NCI-H345 treated with DMSO at 0.1 percent for 48 hours (cell line): Measurements from ENCODE around the gene UVRAG.
"Not testable (repeated sequence)": the region's sequence is repeated elsewhere in the genome, so short reads cannot be mapped to it uniquely, and the experiment has no call there.

Experiments
- DNase-seq: peaks from one replicate; lab custom pipeline; 2025; ENCODE audit not compliant: unreplicated experiment; lab: John Stamatoyannopoulos, UW

The UVRAG gene

GRCh38 chr11:75836417-75836816, 21.4 kb downstream of the UVRAG start:
- no peak for DNase-seq

- no peak for DNase-seq
These were observed 24.8 kb downstream of the UVRAG start for GRCh38 chr11:75839851-75840250.

- DNase-seq = no peak
These were observed 25.5 kb downstream of the UVRAG start for GRCh38 chr11:75840522-75840921.

DNA sequence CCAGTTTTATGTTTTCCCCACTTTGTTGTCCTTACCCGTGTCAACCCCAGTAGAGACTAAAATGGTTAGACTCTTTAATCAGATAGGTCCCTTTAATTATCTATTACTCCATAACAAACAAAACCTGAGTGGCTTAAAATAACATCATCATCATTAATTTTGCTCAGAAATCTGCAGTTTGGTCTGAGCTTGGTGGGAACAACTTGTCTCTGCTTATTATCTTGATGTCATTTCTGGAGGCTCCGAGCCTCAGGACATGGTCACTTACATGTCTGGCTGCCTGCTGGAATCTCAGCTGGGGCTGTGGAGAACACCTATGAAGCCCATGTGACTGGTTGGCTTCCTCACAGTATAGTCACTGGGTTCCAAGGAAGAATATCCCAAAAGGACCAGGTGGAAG, 26.7 kb downstream of the UVRAG start:
- no peak for DNase-seq

DNA sequence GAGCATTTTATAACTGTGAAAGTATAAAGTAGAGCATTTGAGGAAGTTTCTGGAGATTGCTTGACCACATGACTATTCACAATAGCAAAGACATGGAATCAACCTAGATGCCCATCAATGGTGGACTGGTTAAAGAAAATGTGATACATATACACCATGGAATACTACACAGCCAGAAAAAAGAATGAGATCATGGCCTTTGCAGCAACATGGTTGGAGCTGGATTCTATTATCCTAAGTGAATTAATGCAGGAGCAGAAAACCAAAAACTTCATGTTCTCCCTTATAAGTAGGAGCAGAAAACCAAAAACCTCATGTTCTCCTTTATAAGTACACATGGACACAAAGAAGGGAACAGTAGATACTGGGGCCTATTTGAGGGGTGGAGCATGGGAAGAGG, 30.3 kb downstream of the UVRAG start:
- no peak for DNase-seq

- DNase-seq = no peak
These were observed 34.9 kb downstream of the UVRAG start for GRCh38 chr11:75849894-75850293.

DNA sequence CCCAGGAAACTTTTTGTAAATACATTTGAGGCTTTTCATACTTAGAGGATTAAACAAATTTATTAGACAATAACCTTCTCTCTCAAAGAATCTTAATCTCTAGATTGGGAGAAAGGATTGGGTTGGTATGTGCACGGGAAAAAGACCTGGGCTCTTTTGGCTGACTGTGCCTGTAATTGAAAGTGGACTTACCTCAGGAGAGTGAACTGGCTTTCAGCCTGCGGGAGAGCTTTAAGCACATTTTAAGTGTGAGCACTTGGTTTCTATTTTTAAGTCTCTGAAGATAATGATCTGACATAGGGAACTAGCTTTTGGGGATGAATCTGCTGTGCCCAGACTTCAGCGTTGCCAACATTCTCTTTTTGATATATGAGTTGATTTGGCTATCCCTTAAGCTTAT, 35.8 kb downstream of the UVRAG start:
- DNase-seq = no peak

DNA sequence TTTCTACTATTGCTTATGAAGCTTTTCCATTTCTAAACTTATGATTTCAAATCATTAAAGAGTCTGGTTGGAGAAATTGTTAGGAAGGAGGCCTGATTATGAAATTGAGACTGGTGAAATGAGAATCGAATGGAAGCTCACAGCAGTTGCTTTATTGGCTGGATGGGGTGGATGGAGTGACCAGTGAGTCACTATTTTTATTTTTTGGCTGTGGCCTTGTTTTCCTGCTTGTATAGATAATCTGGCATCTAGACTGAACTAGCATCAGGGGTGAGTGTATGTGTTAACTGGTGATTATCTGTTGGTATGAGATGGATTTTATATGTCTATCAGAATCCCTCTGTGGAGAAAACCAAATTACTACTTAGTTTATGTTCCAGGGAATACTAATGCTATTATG, 36.2 kb downstream of the UVRAG start:
- DNase-seq = no peak

DNA sequence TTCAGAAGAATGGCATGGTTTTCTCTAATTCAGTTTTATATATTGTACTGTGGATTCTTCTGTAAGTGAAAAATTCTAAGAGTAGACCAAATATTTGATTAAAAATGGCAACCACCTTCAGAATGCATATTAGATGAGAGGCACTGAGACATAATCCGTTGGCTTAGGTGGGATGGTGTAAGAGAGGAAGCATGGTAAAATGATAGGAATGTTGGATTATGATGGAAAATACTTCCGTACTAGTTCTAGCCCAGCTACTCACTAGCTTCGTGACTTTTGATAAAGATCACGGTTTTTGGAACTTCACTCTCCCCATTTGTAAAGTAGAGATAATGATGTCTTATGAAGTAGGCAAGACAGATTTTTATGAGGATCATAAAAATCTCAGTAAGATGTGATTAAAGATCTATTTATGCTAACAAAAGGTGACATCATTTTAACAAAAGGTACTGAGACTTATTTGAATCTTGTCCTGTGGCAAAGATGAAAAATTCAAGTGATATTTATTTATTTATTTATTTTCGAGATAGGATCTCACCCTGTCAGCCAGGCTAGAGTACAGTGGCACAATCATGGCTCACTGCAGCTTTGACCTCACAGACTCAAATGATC, 37.5 kb downstream of the UVRAG start:
- DNase-seq = no peak

DNA sequence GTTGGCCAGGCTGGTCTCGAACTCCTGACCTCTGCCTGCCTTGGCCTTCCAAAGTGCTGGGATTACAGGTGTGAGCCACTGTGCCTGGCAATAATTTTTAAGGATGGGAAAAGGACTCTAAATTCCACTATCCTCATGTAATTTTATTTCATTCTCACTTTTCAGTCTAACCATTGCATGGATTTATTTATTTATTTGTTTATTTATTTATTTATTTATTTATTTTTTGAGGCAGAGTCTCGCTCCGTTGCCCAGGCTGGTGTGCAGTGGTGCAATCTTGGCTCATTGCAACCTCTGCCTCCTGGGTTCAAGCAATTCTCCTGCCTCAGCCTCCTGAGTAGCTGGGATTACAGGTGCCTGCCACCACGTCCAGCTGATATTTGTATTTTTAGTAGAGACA, 38.6 kb downstream of the UVRAG start:
- not testable (repeated sequence) for DNase-seq

- DNase-seq = no peak
These were observed 39.0 kb downstream of the UVRAG start for GRCh38 chr11:75853971-75854370.

DNA sequence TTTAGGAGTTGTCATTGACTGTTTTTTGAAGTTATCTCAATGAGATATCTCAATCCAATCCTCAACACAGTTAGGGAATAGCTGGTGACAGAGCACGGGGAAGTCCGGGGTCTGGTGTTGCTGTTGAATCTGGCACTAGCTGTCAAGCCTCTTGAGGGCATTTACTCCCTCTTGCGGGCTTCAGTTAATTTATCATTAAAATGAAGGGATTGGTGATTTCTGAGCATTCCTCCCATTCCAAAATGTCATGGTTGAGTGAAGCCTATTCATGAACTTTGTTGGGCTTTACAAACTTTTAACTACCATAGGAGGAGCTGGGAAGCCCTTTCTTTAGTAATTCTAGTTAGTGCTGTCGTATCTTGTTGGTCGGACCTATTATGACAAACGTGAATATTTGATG, 40.2 kb downstream of the UVRAG start:
- no peak for DNase-seq

GRCh38 chr11:75856912-75857311, 41.9 kb downstream of the UVRAG start:
- DNase-seq = no peak

GRCh38 chr11:75858042-75858441, 43.0 kb downstream of the UVRAG start:
- DNase-seq = no peak

- no peak for DNase-seq
These were observed 43.6 kb downstream of the UVRAG start for GRCh38 chr11:75858613-75859012.

DNA sequence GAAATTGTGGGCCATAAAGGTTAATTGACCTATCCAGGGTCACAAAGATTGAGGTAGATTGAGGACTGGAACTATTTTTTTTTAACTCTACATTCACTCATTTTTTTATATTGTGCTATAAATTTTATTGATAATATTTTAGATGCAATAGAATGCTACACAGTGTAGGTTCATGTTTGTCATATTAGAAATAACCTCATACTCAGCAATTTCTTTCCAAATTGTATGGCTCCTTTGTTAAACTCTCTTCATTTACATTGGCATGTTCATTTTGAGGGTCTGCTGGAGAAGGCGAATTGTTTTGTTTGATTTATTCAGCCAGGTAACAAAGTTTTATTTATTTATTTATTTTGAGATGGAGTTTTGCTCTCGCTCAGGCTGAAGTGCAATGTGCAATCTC, 44.6 kb downstream of the UVRAG start:
- DNase-seq = no peak

DNA sequence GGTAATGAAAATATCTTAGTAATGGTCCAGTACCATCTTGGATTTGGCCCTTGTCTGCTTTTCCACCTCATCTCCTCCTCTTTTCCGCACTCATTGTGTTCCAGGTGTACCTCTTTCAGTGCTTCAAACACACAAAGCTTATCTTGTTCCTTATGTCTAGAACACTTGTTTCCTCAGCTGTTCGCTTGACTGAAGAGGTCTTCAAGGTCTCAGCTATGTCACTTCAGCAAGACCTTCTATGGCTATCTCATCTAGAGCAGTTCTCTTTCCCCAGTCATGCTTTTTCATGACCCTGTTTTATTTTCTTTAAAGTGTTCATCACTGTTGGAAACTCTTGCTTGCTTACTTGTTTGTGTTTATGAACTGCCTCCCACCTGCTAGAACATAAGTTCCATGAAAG, 47.4 kb downstream of the UVRAG start:
- DNase-seq = no peak

GRCh38 chr11:75867778-75868374, 52.9 kb downstream of the UVRAG start:
- peak; percentile 44 for DNase-seq

DNA sequence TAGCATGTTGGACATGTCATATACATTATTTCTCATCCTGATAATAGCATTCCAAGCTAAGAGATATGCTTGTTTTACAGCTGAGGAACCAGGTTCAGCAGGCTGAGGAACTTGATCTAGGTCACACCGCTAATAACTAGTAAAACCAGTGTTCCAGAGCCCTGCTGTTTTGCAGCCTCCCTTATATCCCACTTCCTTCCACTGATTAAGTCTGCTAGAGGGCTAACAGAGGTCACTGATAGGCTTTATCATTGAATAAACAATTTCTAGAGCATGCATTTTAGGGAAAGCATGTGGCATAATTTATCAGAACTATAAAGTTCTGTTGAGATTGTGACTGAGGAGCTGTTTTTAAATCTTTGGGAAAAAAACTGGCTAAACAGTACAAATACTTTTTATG, 54.0 kb downstream of the UVRAG start:
- no peak for DNase-seq

DNA sequence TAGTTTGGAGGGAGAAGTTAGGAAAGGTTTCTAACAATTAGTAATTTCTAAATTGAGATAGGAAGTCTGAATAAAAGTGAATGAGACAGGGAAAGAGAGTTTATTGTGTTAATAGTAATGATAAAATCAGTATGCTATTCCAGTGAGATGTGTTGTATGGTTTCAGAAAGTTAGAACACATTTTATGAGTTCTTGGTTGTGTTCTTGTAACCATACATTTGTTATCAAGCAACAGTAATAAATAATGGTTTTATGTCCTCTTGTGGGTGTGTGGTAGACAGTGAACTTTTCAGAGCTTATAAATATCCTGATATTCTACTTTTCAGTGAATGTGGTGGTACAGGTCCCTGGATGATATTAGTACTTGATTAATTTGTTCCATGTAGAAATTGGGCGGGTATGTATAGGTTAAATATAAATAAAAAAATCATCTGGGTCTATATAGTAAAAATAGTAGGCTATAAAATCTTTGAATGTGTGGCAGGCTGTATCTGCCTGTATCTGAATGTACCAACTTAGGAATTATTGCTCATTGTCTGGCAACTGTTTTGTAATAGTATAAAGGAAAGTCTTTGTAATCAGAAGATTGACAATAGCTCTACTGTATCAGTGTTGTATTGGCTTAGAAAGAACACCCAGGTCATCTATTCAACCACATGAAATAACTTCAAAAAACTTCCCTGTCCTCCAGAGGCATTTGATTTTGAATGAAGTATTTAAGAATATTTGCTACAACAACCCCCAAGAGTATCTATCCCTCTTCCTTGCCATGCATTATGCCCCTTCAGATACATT, 54.8 kb downstream of the UVRAG start:
- no peak for DNase-seq

- no peak for DNase-seq
These were observed 57.9 kb downstream of the UVRAG start for GRCh38 chr11:75872887-75873416.
